ENCODE results near the gene XRCC4.
"Not testable (repeated sequence)": the region's sequence is repeated elsewhere in the genome, so short reads cannot be mapped to it uniquely, and the experiment has no call there.

XRCC4 gene

GRCh38 chr5:83341815-83342334, 264.5 kb downstream of the XRCC4 start:
- Histone ChIP-seq H2AFZ (ENCODE audit: low read depth, low read length) (no peak overlapping the region), H3K4me1 (ENCODE audit: insufficient read depth, low read length) (no peaks in the 10 kb centered on the region), H3K9me3 (ENCODE audit: low read length) (no peaks in the 10 kb centered on the region), H3K27me3 (ENCODE audit: insufficient read depth, low read length) (no peaks in the 10 kb centered on the region), H3K36me3 (ENCODE audit: insufficient read depth, low read length) (no peaks in the 10 kb centered on the region), H3K4me3 (ENCODE audit: low read length) (no peak overlapping the region)

GRCh38 chr5:83342465-83342864, 265.1 kb downstream of the XRCC4 start:
- H2AFZ ChIP-seq (ENCODE audit: low read depth, low read length): no peak overlapping the region
- H3K27me3 ChIP-seq (ENCODE audit: insufficient read depth, low read length): no peaks in the 10 kb centered on the region
- H3K4me3 ChIP-seq (ENCODE audit: low read length): no peak overlapping the region
- H3K36me3 ChIP-seq (ENCODE audit: insufficient read depth, low read length): no peaks in the 10 kb centered on the region
- peaks cover 4% of the 10 kb centered on the region for H3K9me3 ChIP-seq (ENCODE audit: low read length)
- H3K4me1 ChIP-seq (ENCODE audit: insufficient read depth, low read length): no peaks in the 10 kb centered on the region

GRCh38 chr5:83343299-83343698, 266.0 kb downstream of the XRCC4 start:
- Histone ChIP-seq H3K4me1 (ENCODE audit: insufficient read depth, low read length) (no peaks in the 10 kb centered on the region), H3K27me3 (ENCODE audit: insufficient read depth, low read length) (no peaks in the 10 kb centered on the region), H3K36me3 (ENCODE audit: insufficient read depth, low read length) (no peaks in the 10 kb centered on the region), H3K4me3 (ENCODE audit: low read length) (no peak overlapping the region), H2AFZ (ENCODE audit: low read depth, low read length) (no peak overlapping the region), H3K9me3 (ENCODE audit: low read length) (peaks cover 10% of the 10 kb centered on the region)

- H2AFZ ChIP-seq (ENCODE audit: low read depth, low read length): no peak overlapping the region
- H3K27me3 ChIP-seq (ENCODE audit: insufficient read depth, low read length): no peaks in the 10 kb centered on the region
- no peaks in the 10 kb centered on the region for H3K4me1 ChIP-seq (ENCODE audit: insufficient read depth, low read length)
- H3K36me3 ChIP-seq (ENCODE audit: insufficient read depth, low read length): no peaks in the 10 kb centered on the region
- H3K4me3 ChIP-seq (ENCODE audit: low read length): no peak overlapping the region
- H3K9me3 ChIP-seq (ENCODE audit: low read length): peaks cover 12% of the 10 kb centered on the region
These were observed 268.1 kb downstream of the XRCC4 start for GRCh38 chr5:83345423-83345822.

- Histone ChIP-seq H3K4me3 (ENCODE audit: low read length) (no peak overlapping the region), H3K9me3 (ENCODE audit: low read length) (peaks cover 12% of the 10 kb centered on the region), H2AFZ (ENCODE audit: low read depth, low read length) (no peak overlapping the region), H3K36me3 (ENCODE audit: insufficient read depth, low read length) (no peaks in the 10 kb centered on the region), H3K4me1 (ENCODE audit: insufficient read depth, low read length) (no peaks in the 10 kb centered on the region), H3K27me3 (ENCODE audit: insufficient read depth, low read length) (no peaks in the 10 kb centered on the region)
These were observed 271.0 kb downstream of the XRCC4 start for GRCh38 chr5:83348281-83348780.

- Histone ChIP-seq H2AFZ (ENCODE audit: low read depth, low read length) (no peak overlapping the region), H3K4me1 (ENCODE audit: insufficient read depth, low read length) (no peaks in the 10 kb centered on the region), H3K9me3 (ENCODE audit: low read length) (peaks cover 3% of the 10 kb centered on the region), H3K4me3 (ENCODE audit: low read length) (no peak overlapping the region), H3K36me3 (ENCODE audit: insufficient read depth, low read length) (no peaks in the 10 kb centered on the region), H3K27me3 (ENCODE audit: insufficient read depth, low read length) (no peaks in the 10 kb centered on the region)
These were observed 275.9 kb downstream of the XRCC4 start for GRCh38 chr5:83353231-83353630.

- no peaks in the 10 kb centered on the region for H3K4me1 ChIP-seq (ENCODE audit: insufficient read depth, low read length)
- H3K27me3 ChIP-seq (ENCODE audit: insufficient read depth, low read length): no peaks in the 10 kb centered on the region
- no peaks in the 10 kb centered on the region for H3K9me3 ChIP-seq (ENCODE audit: low read length)
These were observed 276.4 kb downstream of the XRCC4 start for GRCh38 chr5:83353774-83354173.

GRCh38 chr5:83354958-83355357, 277.6 kb downstream of the XRCC4 start:
- H3K4me3 ChIP-seq (ENCODE audit: low read length): no peak overlapping the region
- H3K27me3 ChIP-seq (ENCODE audit: insufficient read depth, low read length): no peaks in the 10 kb centered on the region
- no peaks in the 10 kb centered on the region for H3K36me3 ChIP-seq (ENCODE audit: insufficient read depth, low read length)
- H3K9me3 ChIP-seq (ENCODE audit: low read length): no peaks in the 10 kb centered on the region
- no peak overlapping the region for H2AFZ ChIP-seq (ENCODE audit: low read depth, low read length)
- no peaks in the 10 kb centered on the region for H3K4me1 ChIP-seq (ENCODE audit: insufficient read depth, low read length)

More at GRCh38 chr5:83353774-83354173, 276.4 kb downstream of the XRCC4 start:
- H3K4me3 ChIP-seq (ENCODE audit: low read length): no peak overlapping the region
- H2AFZ ChIP-seq (ENCODE audit: low read depth, low read length): no peak overlapping the region
- H3K36me3 ChIP-seq (ENCODE audit: insufficient read depth, low read length): no peaks in the 10 kb centered on the region

- not testable (repeated sequence) for H3K36me3 ChIP-seq (ENCODE audit: insufficient read depth, low read length); H3K27me3 ChIP-seq (ENCODE audit: insufficient read depth, low read length); H3K4me3 ChIP-seq (ENCODE audit: low read length); H3K9me3 ChIP-seq (ENCODE audit: low read length); H3K4me1 ChIP-seq (ENCODE audit: insufficient read depth, low read length); H2AFZ ChIP-seq (ENCODE audit: low read depth, low read length)
These were observed 278.2 kb downstream of the XRCC4 start for GRCh38 chr5:83355482-83356014.

GRCh38 chr5:83357621-83358231, 280.4 kb downstream of the XRCC4 start:
- no peak overlapping the region for H3K4me3 ChIP-seq (ENCODE audit: low read length)
- H3K9me3 ChIP-seq (ENCODE audit: low read length): no peaks in the 10 kb centered on the region
- no peaks in the 10 kb centered on the region for H3K4me1 ChIP-seq (ENCODE audit: insufficient read depth, low read length)
- H2AFZ ChIP-seq (ENCODE audit: low read depth, low read length): no peak overlapping the region
- no peaks in the 10 kb centered on the region for H3K36me3 ChIP-seq (ENCODE audit: insufficient read depth, low read length)
- no peaks in the 10 kb centered on the region for H3K27me3 ChIP-seq (ENCODE audit: insufficient read depth, low read length)

- no peaks in the 10 kb centered on the region for H3K36me3 ChIP-seq (ENCODE audit: insufficient read depth, low read length)
- H3K9me3 ChIP-seq (ENCODE audit: low read length): no peaks in the 10 kb centered on the region
- H3K27me3 ChIP-seq (ENCODE audit: insufficient read depth, low read length): no peaks in the 10 kb centered on the region
- H3K4me1 ChIP-seq (ENCODE audit: insufficient read depth, low read length): no peaks in the 10 kb centered on the region
- H3K4me3 ChIP-seq (ENCODE audit: low read length): no peak overlapping the region
- H2AFZ ChIP-seq (ENCODE audit: low read depth, low read length): no peak overlapping the region
These were observed 283.2 kb downstream of the XRCC4 start for GRCh38 chr5:83360573-83360972.

- H3K36me3 ChIP-seq (ENCODE audit: insufficient read depth, low read length): no peaks in the 10 kb centered on the region
- H3K9me3 ChIP-seq (ENCODE audit: low read length): no peaks in the 10 kb centered on the region
- H3K27me3 ChIP-seq (ENCODE audit: insufficient read depth, low read length): no peaks in the 10 kb centered on the region
- H3K4me1 ChIP-seq (ENCODE audit: insufficient read depth, low read length): no peaks in the 10 kb centered on the region
- H2AFZ ChIP-seq (ENCODE audit: low read depth, low read length): no peak overlapping the region
- no peak overlapping the region for H3K4me3 ChIP-seq (ENCODE audit: low read length)
These were observed 285.2 kb downstream of the XRCC4 start for GRCh38 chr5:83362526-83362925.

- no peak overlapping the region for H2AFZ ChIP-seq (ENCODE audit: low read depth, low read length)
- no peaks in the 10 kb centered on the region for H3K4me1 ChIP-seq (ENCODE audit: insufficient read depth, low read length)
- no peak overlapping the region for H3K4me3 ChIP-seq (ENCODE audit: low read length)
- H3K27me3 ChIP-seq (ENCODE audit: insufficient read depth, low read length): no peaks in the 10 kb centered on the region
- H3K9me3 ChIP-seq (ENCODE audit: low read length): no peaks in the 10 kb centered on the region
- H3K36me3 ChIP-seq (ENCODE audit: insufficient read depth, low read length): no peaks in the 10 kb centered on the region
These were observed 286.0 kb downstream of the XRCC4 start for GRCh38 chr5:83363111-83363885.

All from neuron (in vitro differentiated cells).